ENCODE data around the gene TTLL8. TPM values are rescaled to one million over a fixed set of nuclear protein-coding genes. Genes with fewer than 3 reads are reported as not detected.

TTLL8 gene
- polyA plus RNA-seq, 1 donor from 2014 or later: not detected

- no peak overlapping the region for H3K9ac ChIP-seq (ENCODE audit: low read length)
- no peaks in the 10 kb centered on the region for H3K79me2 ChIP-seq (replicated peaks; ENCODE audit: insufficient read depth, low read length)
- no peaks in the 10 kb centered on the region for H3K9me3 ChIP-seq (ENCODE audit: low read length)
- H3K4me2 ChIP-seq (ENCODE audit: low read length): no peak overlapping the region
- H3K27ac ChIP-seq (ENCODE audit: low read length): no peak overlapping the region
- H3K27me3 ChIP-seq (ENCODE audit: insufficient read depth, low read depth, low read length): no peaks in the 10 kb centered on the region
- H3K36me3 ChIP-seq (ENCODE audit: insufficient read depth, low read length): no peaks in the 10 kb centered on the region
- H3F3A ChIP-seq (ENCODE audit: insufficient read depth, low read length, poor library complexity, severe bottlenecking): no peaks in the 10 kb centered on the region
- H4K20me1 ChIP-seq (ENCODE audit: insufficient read depth): no peaks in the 10 kb centered on the region
- H3K4me3 ChIP-seq (ENCODE audit: low read length): no peak overlapping the region
- TF ChIP-seq EP300 (conservative IDR thresholded peaks at IDR 0.05; ENCODE audit: poor library complexity, severe bottlenecking): no peak
- TF ChIP-seq EZH2 (IDR thresholded peaks at IDR 0.05; ENCODE audit: borderline replicate concordance, insufficient read depth, low read length, poor library complexity, severe bottlenecking): no peak
- TF ChIP-seq MXI1 (conservative IDR thresholded peaks at IDR 0.05; ENCODE audit: poor library complexity, severe bottlenecking): no peak
- TF ChIP-seq POLR2AphosphoS5 (IDR thresholded peaks at IDR 0.05): no peak
- no peak for TF ChIP-seq TAF1 (IDR thresholded peaks at IDR 0.05; ENCODE audit: low read depth)
- TF ChIP-seq CTCF (IDR thresholded peaks at IDR 0.05; ENCODE audit: poor library complexity, severe bottlenecking): no peak
- no peak for TF ChIP-seq SMC3 (conservative IDR thresholded peaks at IDR 0.05; ENCODE audit: poor library complexity)
- TF ChIP-seq RAD21 (conservative IDR thresholded peaks at IDR 0.05): no peak
- TF ChIP-seq, protein P1, sequence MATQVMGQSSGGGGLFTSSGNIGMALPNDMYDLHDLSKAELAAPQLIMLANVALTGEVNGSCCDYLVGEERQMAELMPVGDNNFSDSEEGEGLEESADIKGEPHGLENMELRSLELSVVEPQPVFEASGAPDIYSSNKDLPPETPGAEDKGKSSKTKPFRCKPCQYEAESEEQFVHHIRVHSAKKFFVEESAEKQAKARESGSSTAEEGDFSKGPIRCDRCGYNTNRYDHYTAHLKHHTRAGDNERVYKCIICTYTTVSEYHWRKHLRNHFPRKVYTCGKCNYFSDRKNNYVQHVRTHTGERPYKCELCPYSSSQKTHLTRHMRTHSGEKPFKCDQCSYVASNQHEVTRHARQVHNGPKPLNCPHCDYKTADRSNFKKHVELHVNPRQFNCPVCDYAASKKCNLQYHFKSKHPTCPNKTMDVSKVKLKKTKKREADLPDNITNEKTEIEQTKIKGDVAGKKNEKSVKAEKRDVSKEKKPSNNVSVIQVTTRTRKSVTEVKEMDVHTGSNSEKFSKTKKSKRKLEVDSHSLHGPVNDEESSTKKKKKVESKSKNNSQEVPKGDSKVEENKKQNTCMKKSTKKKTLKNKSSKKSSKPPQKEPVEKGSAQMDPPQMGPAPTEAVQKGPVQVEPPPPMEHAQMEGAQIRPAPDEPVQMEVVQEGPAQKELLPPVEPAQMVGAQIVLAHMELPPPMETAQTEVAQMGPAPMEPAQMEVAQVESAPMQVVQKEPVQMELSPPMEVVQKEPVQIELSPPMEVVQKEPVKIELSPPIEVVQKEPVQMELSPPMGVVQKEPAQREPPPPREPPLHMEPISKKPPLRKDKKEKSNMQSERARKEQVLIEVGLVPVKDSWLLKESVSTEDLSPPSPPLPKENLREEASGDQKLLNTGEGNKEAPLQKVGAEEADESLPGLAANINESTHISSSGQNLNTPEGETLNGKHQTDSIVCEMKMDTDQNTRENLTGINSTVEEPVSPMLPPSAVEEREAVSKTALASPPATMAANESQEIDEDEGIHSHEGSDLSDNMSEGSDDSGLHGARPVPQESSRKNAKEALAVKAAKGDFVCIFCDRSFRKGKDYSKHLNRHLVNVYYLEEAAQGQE (IDR thresholded peaks at IDR 0.05; ENCODE audit: borderline replicate concordance): no peak
- no peaks in the 10 kb centered on the region for H3K9me2 ChIP-seq (ENCODE audit: insufficient read depth, low read length)
- no peak overlapping the region for H2AFZ ChIP-seq (ENCODE audit: low read depth, low read length)
Observed at GRCh38 chr22:50101870-50102565, 43.9 kb upstream of the TTLL8 start.

- TF ChIP-seq POLR2AphosphoS5 (IDR thresholded peaks at IDR 0.05) (no peak), TAF1 (IDR thresholded peaks at IDR 0.05; ENCODE audit: low read depth) (no peak), MXI1 (conservative IDR thresholded peaks at IDR 0.05; ENCODE audit: poor library complexity, severe bottlenecking) (no peak), EP300 (conservative IDR thresholded peaks at IDR 0.05; ENCODE audit: poor library complexity, severe bottlenecking) (no peak)
- Histone ChIP-seq H3K27ac (ENCODE audit: low read length) (no peak overlapping the region), H3F3A (ENCODE audit: insufficient read depth, low read length, poor library complexity, severe bottlenecking) (no peaks in the 10 kb centered on the region), H3K79me2 (replicated peaks; ENCODE audit: insufficient read depth, low read length) (no peaks in the 10 kb centered on the region), H3K4me2 (ENCODE audit: low read length) (no peak overlapping the region), H3K27me3 (ENCODE audit: insufficient read depth, low read depth, low read length) (no peaks in the 10 kb centered on the region), H4K20me1 (ENCODE audit: insufficient read depth) (no peaks in the 10 kb centered on the region), H3K9me2 (ENCODE audit: insufficient read depth, low read length) (no peaks in the 10 kb centered on the region), H2AFZ (ENCODE audit: low read depth, low read length) (no peak overlapping the region), H3K9me3 (ENCODE audit: low read length) (no peaks in the 10 kb centered on the region), H3K36me3 (ENCODE audit: insufficient read depth, low read length) (no peaks in the 10 kb centered on the region), H3K4me3 (ENCODE audit: low read length) (no peak overlapping the region), H3K9ac (ENCODE audit: low read length) (no peak overlapping the region)
Observed at GRCh38 chr22:50098052-50098451, 40.0 kb upstream of the TTLL8 start.
